ENCODE data around the gene ZFYVE26.

DNA sequence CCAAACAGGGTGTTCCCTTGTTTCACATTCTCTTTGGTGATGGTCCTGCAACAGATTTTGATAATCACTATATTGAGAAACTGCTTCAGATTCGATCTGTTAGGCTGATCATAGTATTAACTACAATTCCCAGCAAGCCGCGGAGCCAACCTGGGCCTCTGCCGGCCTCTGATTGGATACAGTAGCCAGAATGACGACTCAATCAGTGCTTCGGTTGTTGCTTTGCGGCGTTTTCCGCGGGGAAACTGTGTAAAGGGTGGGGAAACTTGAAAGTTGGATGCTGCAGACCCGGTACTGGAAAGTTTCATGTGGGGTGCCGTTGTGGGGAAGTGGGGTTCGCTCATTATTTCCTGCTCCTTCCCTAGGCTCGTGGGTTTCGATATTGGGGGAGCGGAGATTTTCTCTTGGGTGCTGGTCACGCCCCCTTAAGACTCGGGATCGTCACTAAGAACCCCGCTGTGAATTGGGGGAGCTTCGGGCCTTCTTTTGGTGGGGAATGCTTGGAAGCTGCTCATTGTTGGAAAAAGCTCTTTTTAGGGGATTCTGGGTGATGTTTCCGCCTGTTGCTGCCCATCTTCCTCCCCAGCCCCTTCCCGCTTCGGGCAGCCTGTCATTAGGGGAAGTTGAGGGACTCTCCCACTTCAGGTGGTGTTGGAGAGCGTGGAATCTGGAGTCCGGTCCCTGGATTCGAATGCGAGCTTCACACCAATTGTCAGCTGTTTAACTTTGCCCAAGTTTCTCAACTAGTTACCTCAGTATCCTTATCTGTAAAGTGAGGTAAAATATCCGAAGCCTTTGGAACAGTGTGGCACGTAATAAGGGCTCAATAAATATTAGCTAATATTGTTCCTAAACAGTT lies 3.4 kb upstream of the ZFYVE26 start, which contains the start of gene RAD51B:
- no peak for TF ChIP-seq EZH2phosphoT487 (IDR thresholded peaks at IDR 0.05; ENCODE audit: borderline replicate concordance, low read length)
- TF ChIP-seq, protein P1, sequence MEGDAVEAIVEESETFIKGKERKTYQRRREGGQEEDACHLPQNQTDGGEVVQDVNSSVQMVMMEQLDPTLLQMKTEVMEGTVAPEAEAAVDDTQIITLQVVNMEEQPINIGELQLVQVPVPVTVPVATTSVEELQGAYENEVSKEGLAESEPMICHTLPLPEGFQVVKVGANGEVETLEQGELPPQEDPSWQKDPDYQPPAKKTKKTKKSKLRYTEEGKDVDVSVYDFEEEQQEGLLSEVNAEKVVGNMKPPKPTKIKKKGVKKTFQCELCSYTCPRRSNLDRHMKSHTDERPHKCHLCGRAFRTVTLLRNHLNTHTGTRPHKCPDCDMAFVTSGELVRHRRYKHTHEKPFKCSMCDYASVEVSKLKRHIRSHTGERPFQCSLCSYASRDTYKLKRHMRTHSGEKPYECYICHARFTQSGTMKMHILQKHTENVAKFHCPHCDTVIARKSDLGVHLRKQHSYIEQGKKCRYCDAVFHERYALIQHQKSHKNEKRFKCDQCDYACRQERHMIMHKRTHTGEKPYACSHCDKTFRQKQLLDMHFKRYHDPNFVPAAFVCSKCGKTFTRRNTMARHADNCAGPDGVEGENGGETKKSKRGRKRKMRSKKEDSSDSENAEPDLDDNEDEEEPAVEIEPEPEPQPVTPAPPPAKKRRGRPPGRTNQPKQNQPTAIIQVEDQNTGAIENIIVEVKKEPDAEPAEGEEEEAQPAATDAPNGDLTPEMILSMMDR (conservative IDR thresholded peaks at IDR 0.05; ENCODE audit: low read depth, low read length) = no peak
